Measurements from ENCODE around the gene EXOC6B. TPM values are rescaled to one million over a fixed set of nuclear protein-coding genes. Genes with fewer than 3 reads are reported as not detected.

The EXOC6B gene
- polyA plus RNA-seq, 4 donors = 6.9 to 12.6 (median 8.5) TPM

DNA sequence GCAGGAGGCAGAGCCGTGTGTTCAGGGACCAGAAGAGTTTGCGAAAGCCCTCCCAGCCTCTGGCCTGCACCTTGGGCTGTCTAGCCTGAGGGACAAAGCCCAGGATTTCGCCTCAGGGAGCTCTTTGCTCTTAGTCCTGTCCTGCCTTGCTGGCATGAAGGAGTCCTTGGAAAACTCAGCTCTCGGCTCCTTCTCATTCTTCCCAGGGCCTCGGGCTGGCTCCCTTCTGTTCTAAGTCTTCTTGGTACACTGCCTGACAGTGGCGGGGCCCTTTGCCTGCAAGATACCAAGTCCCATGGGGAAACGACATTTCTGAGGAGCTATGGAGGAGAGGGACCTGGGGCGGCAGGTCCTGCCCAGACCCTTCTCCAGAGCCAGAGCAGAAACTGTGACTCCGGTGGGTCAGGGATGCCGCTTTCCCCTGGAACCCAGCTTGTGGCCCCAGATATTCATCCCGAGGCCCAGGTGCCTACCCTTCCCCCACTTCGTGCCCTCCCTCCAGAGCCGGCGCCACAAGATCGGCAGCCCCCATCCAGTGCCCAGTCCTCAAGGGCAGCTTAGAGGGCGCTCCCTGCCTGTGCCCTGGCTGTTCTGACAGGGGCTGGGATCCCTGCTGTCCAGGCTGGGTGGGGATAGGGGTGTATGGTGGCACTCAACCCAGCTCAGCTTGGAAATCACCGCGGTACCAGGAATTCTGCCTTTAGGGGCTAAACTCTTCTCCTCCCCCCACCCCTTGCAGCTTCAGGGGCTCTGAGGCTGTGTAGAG, 672.6 kb downstream of the EXOC6B start:
- no peak for DNase-seq
- H3K27ac ChIP-seq (ENCODE audit: low read depth in 1 of 3, low read length in 2 of 3) = no peak overlapping the region
- no peak overlapping the region for H3K4me3 ChIP-seq (ENCODE audit: low read depth in 1 of 3, low read length in 3 of 3)
- H3K36me3 ChIP-seq (ENCODE audit: control insufficient read depth in 3 of 3, insufficient read depth in 2 of 3, low read depth in 1 of 3, low read length in 3 of 3) = no peaks in the 10 kb centered on the region
- peaks cover 3 to 21% (median 9%) of the 10 kb centered on the region in 3 donors for H3K27me3 ChIP-seq (ENCODE audit: control insufficient read depth in 3 of 3, insufficient read depth in 3 of 3, low read length in 3 of 3)
- peaks cover 2 to 13% (median 4%) of the 10 kb centered on the region in 3 donors for H3K4me1 ChIP-seq (ENCODE audit: control insufficient read depth in 3 of 3, insufficient read depth in 2 of 3, low read depth in 1 of 3, low read length in 2 of 3)
- no peak for FAIRE-seq
- H3K9me3 ChIP-seq (ENCODE audit: control insufficient read depth in 2 of 2, insufficient read depth in 1 of 2, low read depth in 1 of 2, low read length in 1 of 2) = no peaks in the 10 kb centered on the region
- WGBS, 3 donors = 82 to 88% (median 88%) methylated on average over 18 of the region's 18 CpGs

- Histone ChIP-seq H3K4me3 (ENCODE audit: low read depth in 1 of 3, low read length in 3 of 3) (no peak overlapping the region), H3K9me3 (ENCODE audit: control insufficient read depth in 2 of 2, insufficient read depth in 1 of 2, low read depth in 1 of 2, low read length in 1 of 2) (peaks cover 0 to 6% of the 10 kb centered on the region in 2 donors), H3K36me3 (ENCODE audit: control insufficient read depth in 3 of 3, insufficient read depth in 2 of 3, low read depth in 1 of 3, low read length in 3 of 3) (no peaks in the 10 kb centered on the region), H3K27me3 (ENCODE audit: control insufficient read depth in 3 of 3, insufficient read depth in 3 of 3, low read length in 3 of 3) (peaks cover 4 to 43% (median 20%) of the 10 kb centered on the region in 3 donors), H3K27ac (ENCODE audit: low read depth in 1 of 3, low read length in 2 of 3) (no peak overlapping the region), H3K4me1 (ENCODE audit: control insufficient read depth in 3 of 3, insufficient read depth in 2 of 3, low read depth in 1 of 3, low read length in 2 of 3) (peaks cover 2 to 29% (median 4%) of the 10 kb centered on the region in 3 donors)
- no peak for DNase-seq
- 58 to 75% (median 68%) methylated on average over 2 of the region's 2 CpGs for WGBS, 3 donors
- no peak for FAIRE-seq
Observed at GRCh38 chr2:72150861-72151356, 674.9 kb downstream of the EXOC6B start.

DNA sequence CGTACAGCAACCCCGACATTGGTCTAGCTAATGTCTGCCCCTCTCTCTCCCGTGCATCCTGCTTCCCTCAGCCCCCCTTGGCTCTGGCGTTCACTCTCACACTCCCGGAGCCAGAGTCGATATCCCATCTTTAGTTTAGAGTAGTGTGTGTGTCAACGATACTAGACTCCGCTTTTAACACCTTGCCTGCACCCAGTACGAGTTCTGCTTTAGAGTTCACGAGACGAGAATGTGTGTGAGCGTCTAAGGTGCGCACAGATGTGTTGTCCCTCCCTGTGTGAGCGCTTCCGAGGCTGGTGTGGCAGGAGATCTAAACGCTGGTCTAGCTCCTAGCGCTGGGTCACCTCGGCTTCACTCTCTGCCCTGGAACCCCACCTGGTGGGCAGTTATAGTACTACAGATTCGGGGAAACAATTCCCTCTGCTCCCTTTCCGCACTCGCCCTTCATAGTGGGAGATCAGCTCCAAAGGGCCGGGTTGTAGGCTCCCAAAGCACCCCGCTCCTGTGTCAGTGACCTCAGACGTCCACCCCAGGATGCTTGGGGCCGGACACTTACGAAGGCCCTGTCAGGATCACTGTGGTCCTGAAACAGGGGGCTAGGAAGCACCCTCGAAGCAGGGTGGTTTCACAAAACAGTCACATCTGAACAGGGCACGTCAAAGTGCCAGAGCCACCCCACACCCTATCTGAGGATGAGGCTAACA, 675.5 kb downstream of the EXOC6B start:
- H3K36me3 ChIP-seq (ENCODE audit: control insufficient read depth in 3 of 3, insufficient read depth in 2 of 3, low read depth in 1 of 3, low read length in 3 of 3) = no peaks in the 10 kb centered on the region
- peaks cover 0 to 8% of the 10 kb centered on the region in 2 donors for H3K9me3 ChIP-seq (ENCODE audit: control insufficient read depth in 2 of 2, insufficient read depth in 1 of 2, low read depth in 1 of 2, low read length in 1 of 2)
- WGBS, 3 donors = 3 to 6% (median 4%) methylated on average over 28 of the region's 28 CpGs
- H3K27me3 ChIP-seq (ENCODE audit: control insufficient read depth in 3 of 3, insufficient read depth in 3 of 3, low read length in 3 of 3) = peaks cover 4 to 49% (median 20%) of the 10 kb centered on the region in 3 donors
- peak overlapping the region in 1 of 3 donors; percentile 12 for H3K4me3 ChIP-seq (ENCODE audit: low read depth in 1 of 3, low read length in 3 of 3)
- FAIRE-seq = no peak
- DNase-seq = peak; percentile 84 to 89
- peaks cover 2 to 33% (median 5%) of the 10 kb centered on the region in 3 donors for H3K4me1 ChIP-seq (ENCODE audit: control insufficient read depth in 3 of 3, insufficient read depth in 2 of 3, low read depth in 1 of 3, low read length in 2 of 3)
- no peak overlapping the region for H3K27ac ChIP-seq (ENCODE audit: low read depth in 1 of 3, low read length in 2 of 3)

GRCh38 chr2:72149556-72150156, 676.2 kb downstream of the EXOC6B start:
- Histone ChIP-seq H3K27me3 (ENCODE audit: control insufficient read depth in 3 of 3, insufficient read depth in 3 of 3, low read length in 3 of 3) (peaks cover 4 to 55% (median 20%) of the 10 kb centered on the region in 3 donors), H3K4me1 (ENCODE audit: control insufficient read depth in 3 of 3, insufficient read depth in 2 of 3, low read depth in 1 of 3, low read length in 2 of 3) (peaks cover 2 to 36% (median 9%) of the 10 kb centered on the region in 3 donors)
- WGBS, 3 donors = 2 to 4% (median 2%) methylated on average over 30 to 45 of the region's 45 CpGs

DNA sequence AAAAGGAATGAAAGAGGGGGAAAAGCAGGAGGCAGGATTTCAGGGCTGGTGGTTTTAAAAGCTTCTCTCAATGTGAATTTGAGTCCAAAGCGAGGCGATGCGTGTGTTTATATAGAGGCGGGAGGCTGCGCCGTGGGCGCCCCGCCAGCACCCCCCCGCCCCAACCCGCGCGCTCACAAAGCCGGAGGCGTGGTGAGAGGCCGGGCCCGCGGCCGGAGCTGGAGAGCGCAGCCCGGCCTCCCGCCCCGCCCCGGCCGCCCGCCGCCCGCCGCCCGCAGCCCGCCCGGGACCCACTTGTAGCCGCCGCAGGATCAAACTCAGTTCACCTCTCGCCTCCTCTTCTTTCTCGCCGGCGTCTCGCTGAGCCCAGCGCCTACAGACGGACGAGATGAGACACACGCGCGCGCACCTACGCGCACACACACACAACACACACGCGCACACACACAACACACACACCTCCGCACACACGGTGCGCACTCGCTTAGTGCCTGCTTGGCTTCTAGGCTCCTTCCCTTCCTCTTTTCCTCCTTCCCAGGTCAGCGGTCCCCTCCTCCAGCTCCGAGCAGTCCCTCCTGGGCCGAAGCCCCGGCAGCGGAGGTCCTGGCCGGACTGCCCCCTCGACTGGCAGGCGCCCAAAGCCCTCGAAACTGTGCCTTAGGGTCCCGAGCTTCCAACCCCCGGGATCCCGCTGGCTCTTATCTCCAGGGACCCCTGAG, 676.8 kb downstream of the EXOC6B start:
- Histone ChIP-seq H3K9me3 (ENCODE audit: control insufficient read depth in 2 of 2, insufficient read depth in 1 of 2, low read depth in 1 of 2, low read length in 1 of 2) (peaks cover 0 to 8% of the 10 kb centered on the region in 2 donors), H3K4me1 (ENCODE audit: control insufficient read depth in 3 of 3, insufficient read depth in 2 of 3, low read depth in 1 of 3, low read length in 2 of 3) (peaks cover 2 to 39% (median 12%) of the 10 kb centered on the region in 3 donors), H3K27ac (ENCODE audit: low read depth in 1 of 3, low read length in 2 of 3) (no peak overlapping the region), H3K27me3 (ENCODE audit: control insufficient read depth in 3 of 3, insufficient read depth in 3 of 3, low read length in 3 of 3) (peaks cover 4 to 62% (median 20%) of the 10 kb centered on the region in 3 donors), H3K36me3 (ENCODE audit: control insufficient read depth in 3 of 3, insufficient read depth in 2 of 3, low read depth in 1 of 3, low read length in 3 of 3) (no peaks in the 10 kb centered on the region), H3K4me3 (ENCODE audit: low read depth in 1 of 3, low read length in 3 of 3) (peak overlapping the region in 2 of 3 donors; percentile 37 to 39)
- 1 to 4% (median 1%) methylated on average over 48 to 65 of the region's 65 CpGs for WGBS, 3 donors
- no peak for FAIRE-seq
- DNase-seq = peak in 1 of 2 donors; percentile 59

More at GRCh38 chr2:72149556-72150156, 676.2 kb downstream of the EXOC6B start:
- DNase-seq (peak in 1 of 2 donors; percentile 51), FAIRE-seq (no peak)
- Histone ChIP-seq H3K4me3 (ENCODE audit: low read depth in 1 of 3, low read length in 3 of 3) (peak overlapping the region in 1 of 3 donors; percentile 37), H3K27ac (ENCODE audit: low read depth in 1 of 3, low read length in 2 of 3) (no peak overlapping the region), H3K36me3 (ENCODE audit: control insufficient read depth in 3 of 3, insufficient read depth in 2 of 3, low read depth in 1 of 3, low read length in 3 of 3) (no peaks in the 10 kb centered on the region), H3K9me3 (ENCODE audit: control insufficient read depth in 2 of 2, insufficient read depth in 1 of 2, low read depth in 1 of 2, low read length in 1 of 2) (peaks cover 0 to 8% of the 10 kb centered on the region in 2 donors)

DNA sequence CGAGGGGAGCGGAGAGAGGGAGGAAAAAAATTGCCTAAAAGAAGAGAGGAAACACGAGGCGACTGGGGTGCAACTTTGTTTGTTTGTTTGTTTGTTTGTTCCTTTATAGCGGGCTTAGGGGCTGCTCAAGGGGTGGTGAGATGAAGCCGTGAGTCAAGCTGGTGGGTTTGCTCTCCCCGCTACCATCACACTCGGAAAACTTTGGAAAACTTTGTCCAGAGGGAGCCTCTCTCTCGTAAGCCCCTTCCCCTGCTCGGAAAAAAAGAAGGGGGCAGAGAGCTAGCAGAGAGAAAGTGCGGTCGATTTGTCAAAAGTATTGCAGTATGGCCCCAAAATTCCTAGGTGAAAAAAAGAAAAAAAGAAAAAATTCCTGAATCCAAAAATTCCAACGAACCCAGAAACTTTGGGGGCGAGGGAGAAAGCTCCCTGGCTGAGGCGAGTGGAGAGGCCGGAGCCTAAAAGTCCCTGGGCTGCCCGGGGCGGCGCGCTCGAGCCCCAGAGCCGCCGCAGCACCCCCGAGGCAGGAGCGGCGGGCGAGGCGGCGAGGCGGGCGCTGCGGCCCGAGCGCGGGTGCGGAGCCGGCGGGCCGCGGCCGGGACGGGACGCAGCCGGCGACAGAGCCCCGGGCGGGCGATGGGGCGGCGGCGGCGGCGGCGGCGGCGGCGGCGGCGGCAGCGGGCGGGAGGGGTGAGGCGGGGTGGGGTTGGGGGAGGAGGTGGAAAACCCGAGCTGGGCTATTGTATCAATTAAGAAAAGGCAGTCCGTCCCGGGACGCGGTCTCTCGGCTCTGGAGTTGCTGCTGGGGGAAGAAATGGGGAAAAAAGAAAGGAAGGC, 677.6 kb downstream of the EXOC6B start:
- H3K36me3 ChIP-seq (ENCODE audit: control insufficient read depth in 3 of 3, insufficient read depth in 2 of 3, low read depth in 1 of 3, low read length in 3 of 3) = no peaks in the 10 kb centered on the region
- H3K4me3 ChIP-seq (ENCODE audit: low read depth in 1 of 3, low read length in 3 of 3) = peak overlapping the region in 2 of 3 donors; percentile 37 to 39
- H3K9me3 ChIP-seq (ENCODE audit: control insufficient read depth in 2 of 2, insufficient read depth in 1 of 2, low read depth in 1 of 2, low read length in 1 of 2) = peaks cover 0 to 12% of the 10 kb centered on the region in 2 donors
- peaks cover 4 to 70% (median 20%) of the 10 kb centered on the region in 3 donors for H3K27me3 ChIP-seq (ENCODE audit: control insufficient read depth in 3 of 3, insufficient read depth in 3 of 3, low read length in 3 of 3)
- WGBS, 3 donors = 1 to 2% (median 1%) methylated on average over 63 to 68 of the region's 68 CpGs
- H3K27ac ChIP-seq (ENCODE audit: low read depth in 1 of 3, low read length in 2 of 3) = no peak overlapping the region
- FAIRE-seq (no peak), DNase-seq (peak in 1 of 2 donors; percentile 13)
- H3K4me1 ChIP-seq (ENCODE audit: control insufficient read depth in 3 of 3, insufficient read depth in 2 of 3, low read depth in 1 of 3, low read length in 2 of 3) = peaks cover 2 to 46% (median 13%) of the 10 kb centered on the region in 3 donors

GRCh38 chr2:72147303-72147971, 678.4 kb downstream of the EXOC6B start, which contains the start of gene CYP26B1:
CYP26B1 (minus strand) TSS chr2:72147862; CDS start chr2:72147834, 28 bp downstream.
- WGBS, 3 donors = 1 to 3% (median 2%) methylated on average over 47 to 69 of the region's 69 CpGs
- peaks cover 0 to 12% of the 10 kb centered on the region in 2 donors for H3K9me3 ChIP-seq (ENCODE audit: control insufficient read depth in 2 of 2, insufficient read depth in 1 of 2, low read depth in 1 of 2, low read length in 1 of 2)
- no peaks in the 10 kb centered on the region for H3K36me3 ChIP-seq (ENCODE audit: control insufficient read depth in 3 of 3, insufficient read depth in 2 of 3, low read depth in 1 of 3, low read length in 3 of 3)
- peaks cover 2 to 54% (median 13%) of the 10 kb centered on the region in 3 donors for H3K4me1 ChIP-seq (ENCODE audit: control insufficient read depth in 3 of 3, insufficient read depth in 2 of 3, low read depth in 1 of 3, low read length in 2 of 3)
- H3K27ac ChIP-seq (ENCODE audit: low read depth in 1 of 3, low read length in 2 of 3) = no peak within 1 kb of the TSS
- H3K27me3 ChIP-seq (ENCODE audit: control insufficient read depth in 3 of 3, insufficient read depth in 3 of 3, low read length in 3 of 3) = peaks cover 4 to 78% (median 20%) of the 10 kb centered on the region in 3 donors
- peak in 1 of 2 donors; percentile 55 for DNase-seq
- FAIRE-seq = no peak
- H3K4me3 ChIP-seq (ENCODE audit: low read depth in 1 of 3, low read length in 3 of 3) = peak within 1 kb of the TSS in 2 of 3 donors; percentile 37 to 39
